Measurements from ENCODE around the gene LMCD1.

- TF ChIP-seq CTCF (IDR thresholded peaks at IDR 0.05) (peak in 1 of 6 experiments; percentile 10), POLR2A (IDR thresholded peaks at IDR 0.05) (no peak)
Measured at GRCh38 chr3:8481380-8481779, 20.2 kb upstream of the LMCD1 start.
